PC-3 (cell line): ENCODE results near the gene TXNDC2.

ENCODE experiments used
- EZH2 ChIP-seq: fragments of 300-600 bp; sonication (generic); IDR thresholded peaks from one replicate; pipeline ENCODE4 v1.6.1; 2017; ENCODE audit warnings: antibody characterized with exemption, mild to moderate bottlenecking, low read length; ENCODE audit not compliant: unreplicated experiment
- EZH2phosphoT487 ChIP-seq: fragments of 300-600 bp; sonication (generic); IDR thresholded peaks from 2 replicates; pipeline ENCODE4 v1.6.1; 2018; ENCODE audit warnings: mild to moderate bottlenecking, antibody characterized with exemption, low read length, borderline replicate concordance
- TF ChIP-seq, protein P1 (sequence below): fragments of 300-600 bp; sonication (generic); conservative IDR thresholded peaks from 2 replicates; pipeline ENCODE4 v1.5.1; 2017; ENCODE audit warnings: antibody characterized with exemption, low read depth, mild to moderate bottlenecking, low read length

DNA sequence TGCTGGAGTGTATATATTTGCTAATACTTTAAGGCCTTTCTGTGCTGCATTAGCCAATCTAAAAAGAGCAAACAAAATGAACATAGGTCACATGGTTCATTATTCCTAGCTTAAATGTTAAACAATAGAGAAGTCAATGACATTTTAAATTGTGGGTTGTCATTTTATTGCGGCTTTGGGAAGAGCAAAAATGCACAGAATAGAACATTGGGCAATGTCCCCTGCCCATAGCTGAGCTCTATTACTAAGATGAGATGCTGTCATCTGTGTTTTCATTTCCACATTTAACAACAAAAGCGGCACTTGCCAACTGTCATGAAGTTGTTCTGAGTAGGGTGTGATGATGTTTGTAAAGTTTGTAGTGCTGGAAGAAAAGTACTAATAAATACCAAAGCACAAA lies 24.9 kb downstream of the TXNDC2 start:
- TF ChIP-seq, protein P1, sequence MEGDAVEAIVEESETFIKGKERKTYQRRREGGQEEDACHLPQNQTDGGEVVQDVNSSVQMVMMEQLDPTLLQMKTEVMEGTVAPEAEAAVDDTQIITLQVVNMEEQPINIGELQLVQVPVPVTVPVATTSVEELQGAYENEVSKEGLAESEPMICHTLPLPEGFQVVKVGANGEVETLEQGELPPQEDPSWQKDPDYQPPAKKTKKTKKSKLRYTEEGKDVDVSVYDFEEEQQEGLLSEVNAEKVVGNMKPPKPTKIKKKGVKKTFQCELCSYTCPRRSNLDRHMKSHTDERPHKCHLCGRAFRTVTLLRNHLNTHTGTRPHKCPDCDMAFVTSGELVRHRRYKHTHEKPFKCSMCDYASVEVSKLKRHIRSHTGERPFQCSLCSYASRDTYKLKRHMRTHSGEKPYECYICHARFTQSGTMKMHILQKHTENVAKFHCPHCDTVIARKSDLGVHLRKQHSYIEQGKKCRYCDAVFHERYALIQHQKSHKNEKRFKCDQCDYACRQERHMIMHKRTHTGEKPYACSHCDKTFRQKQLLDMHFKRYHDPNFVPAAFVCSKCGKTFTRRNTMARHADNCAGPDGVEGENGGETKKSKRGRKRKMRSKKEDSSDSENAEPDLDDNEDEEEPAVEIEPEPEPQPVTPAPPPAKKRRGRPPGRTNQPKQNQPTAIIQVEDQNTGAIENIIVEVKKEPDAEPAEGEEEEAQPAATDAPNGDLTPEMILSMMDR, result no peak
- TF ChIP-seq EZH2 (no peak), EZH2phosphoT487 (no peak)
